Measurements from ENCODE around the gene CXCL17.
"Not testable (repeated sequence)": the region's sequence is repeated elsewhere in the genome, so short reads cannot be mapped to it uniquely, and the experiment has no call there.

The CXCL17 gene

DNA sequence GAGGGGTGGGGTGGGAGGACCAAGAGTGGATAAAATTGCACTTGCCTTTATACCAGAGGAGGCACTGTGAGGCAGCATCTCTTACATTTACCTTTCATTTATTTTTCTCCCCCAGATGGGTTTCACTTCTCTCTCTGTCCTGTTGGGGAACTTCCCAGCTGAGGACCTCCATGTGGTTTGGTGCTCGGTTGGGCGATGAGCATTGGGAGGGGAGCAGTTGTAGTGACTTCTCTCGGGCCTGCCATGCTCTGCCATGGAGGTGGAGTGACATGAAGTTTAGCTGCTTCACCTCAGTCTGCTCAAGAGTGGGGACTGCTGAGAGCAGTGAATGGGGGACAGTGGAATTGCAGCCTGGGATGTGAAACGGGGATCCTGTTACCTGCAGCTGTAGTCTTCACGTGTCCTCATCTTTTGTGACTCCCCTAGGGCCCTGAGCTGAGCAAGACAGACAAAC is 23.1 kb upstream of the CXCL17 start:
- DNase-seq = no peak

DNA sequence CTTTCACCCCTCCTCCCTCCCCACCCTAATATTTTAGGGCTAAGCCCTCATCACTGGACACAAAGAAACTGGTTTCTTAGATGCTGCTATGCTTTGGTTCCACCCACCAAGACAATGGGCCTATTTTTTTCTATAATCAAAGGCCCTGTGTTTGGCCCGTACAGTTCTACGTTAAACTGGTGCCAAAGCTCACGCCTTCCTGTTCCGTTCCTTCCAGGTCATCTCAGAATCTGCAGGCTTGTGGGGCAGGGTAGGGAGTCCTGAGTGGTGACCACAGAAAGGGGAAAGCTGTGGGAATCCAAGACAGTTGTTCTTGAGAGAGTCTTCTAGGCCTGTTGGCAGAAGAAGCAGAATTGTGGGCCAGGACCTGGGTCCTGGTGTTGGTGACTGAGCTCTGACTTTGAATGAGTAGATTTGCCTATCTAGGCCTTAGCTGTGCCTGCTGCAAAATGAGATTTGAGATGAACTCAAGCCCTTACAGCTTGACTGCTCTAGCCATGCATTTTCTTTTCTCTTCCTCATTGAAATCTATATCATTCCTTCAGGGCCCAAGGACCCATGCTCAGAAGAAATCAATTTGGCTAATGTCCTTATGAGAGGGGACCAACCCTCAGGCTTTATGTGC is 19.1 kb upstream of the CXCL17 start:
- no peak for DNase-seq

DNA sequence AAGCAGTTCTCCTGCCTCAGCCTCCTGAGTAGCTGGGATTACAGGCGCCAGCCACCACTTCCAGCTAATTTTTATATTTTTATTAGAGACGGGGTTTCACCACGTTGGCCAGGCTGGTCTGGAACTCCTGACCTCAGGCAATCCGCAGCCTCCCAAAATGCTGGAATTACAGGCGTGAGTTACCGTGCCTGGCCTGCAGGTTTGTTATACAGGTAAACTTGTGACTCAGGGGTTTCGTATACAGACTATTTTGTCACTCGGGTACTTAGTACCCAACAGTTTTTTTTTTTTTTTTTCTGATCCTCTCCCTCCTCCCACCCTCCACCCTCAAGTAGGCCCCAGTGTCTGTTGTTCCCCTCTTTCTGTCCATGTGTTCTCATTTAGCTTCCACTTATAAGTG is 18.5 kb upstream of the CXCL17 start:
- not testable (repeated sequence) for DNase-seq

DNA sequence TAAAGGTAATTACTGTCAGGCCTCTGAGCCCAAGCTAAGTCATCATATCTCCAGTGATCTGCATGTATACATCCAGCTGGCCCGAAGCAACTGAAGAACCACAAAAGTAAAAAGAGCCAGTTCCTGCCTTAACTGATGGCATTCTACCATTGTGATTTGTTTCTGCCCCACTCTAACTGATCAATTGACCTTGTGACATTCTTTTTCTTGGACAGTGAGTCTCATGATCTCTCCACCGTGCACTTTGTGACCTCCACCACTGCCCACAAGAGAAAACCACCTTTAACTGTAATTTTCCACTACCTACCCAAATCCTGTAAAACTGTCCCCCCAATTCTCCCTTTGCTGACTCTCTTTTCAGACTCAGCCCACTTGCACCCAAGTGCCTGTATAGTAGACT is 17.2 kb upstream of the CXCL17 start:
- DNase-seq = no peak

DNA sequence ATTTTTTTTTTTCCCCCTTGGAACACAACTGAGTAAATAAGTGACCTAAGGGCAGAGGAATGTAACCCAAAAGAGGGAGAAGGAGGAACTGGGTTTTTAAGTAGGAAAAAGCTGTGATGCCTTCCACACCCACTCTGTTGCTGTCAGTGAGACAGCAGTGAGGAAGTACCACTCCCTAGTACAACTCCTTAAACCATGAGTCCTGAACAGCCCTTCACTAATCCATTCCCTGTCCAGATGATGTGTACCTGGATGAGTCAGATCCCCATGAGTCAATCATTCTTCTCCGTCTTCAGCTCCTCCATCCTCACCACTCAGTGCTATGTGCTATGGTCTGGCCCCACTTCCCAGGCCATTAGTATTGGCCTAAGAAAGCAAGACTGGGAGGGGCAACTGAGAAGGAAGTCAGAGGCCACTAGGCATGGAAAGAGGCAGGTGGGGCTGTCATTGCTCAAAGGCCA is 12.9 kb upstream of the CXCL17 start:
- DNase-seq = no peak

DNA sequence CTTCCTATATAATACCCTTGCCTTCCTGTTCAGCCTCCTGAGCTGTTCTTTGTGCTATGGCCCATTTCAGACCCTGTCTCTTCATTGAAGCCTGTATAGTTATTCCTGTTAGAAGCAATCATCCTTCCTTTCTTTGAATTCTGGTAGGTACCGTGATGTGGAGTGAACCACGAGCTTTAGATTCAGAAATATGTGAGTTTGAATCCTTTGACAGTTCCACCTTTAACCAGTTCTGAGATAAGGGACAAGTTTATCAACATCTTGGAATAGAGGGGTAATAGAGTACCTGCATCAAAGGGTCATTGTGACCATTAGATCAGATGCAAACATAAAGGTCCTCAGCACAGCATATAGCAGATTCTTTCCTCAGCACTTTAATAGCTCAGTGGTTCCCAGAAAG is 12.3 kb upstream of the CXCL17 start:
- DNase-seq = no peak

DNA sequence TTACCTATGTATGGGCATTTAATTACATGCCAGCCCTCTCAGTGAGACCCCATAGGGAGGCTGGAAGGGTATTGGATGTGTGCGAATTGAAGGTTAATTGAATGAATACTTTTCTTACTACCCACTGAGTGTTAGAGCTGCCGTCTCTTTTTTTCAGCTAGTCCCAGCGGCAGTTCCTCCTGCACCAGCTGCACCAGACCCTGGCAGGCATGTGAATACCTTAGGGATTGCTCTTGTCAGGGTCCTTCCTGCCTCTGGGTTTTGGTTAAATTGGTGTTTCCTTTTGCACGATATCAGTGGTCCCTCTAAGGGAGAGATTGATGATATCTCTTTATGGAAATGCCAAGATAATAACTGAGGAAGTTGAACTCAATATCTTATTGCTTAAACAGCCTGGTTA is 9.8 kb upstream of the CXCL17 start:
- no peak for DNase-seq

DNA sequence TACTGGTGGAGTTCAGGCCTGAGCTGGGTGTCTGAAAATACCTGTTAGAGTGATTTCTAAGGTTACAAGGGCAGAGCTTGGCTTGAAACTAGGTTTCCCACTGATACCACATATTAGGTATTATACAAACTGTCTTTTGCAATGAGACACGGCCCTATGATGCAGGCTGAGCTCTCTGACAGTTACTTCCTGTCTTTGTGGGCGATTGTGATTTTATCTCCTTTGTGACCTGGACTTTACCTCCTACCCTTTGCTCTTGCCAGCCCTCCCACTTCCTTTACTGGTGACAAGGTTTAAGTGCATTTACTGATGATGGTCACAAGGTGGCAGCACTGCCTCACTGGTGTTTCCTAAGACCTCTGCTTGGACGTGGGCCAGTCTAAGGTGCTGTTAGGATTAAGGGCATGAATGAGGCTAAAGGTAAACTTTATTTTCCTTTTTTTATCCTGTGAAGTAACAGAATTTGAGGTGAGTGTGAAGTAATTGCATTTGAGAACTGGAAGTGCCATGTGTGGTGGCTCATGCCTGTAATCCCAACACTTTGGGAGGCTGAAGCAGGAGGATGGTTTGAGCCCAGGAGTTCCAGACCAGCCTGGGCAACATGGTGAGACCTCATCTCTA is 7.7 kb upstream of the CXCL17 start:
- DNase-seq = peak; percentile 93

DNA sequence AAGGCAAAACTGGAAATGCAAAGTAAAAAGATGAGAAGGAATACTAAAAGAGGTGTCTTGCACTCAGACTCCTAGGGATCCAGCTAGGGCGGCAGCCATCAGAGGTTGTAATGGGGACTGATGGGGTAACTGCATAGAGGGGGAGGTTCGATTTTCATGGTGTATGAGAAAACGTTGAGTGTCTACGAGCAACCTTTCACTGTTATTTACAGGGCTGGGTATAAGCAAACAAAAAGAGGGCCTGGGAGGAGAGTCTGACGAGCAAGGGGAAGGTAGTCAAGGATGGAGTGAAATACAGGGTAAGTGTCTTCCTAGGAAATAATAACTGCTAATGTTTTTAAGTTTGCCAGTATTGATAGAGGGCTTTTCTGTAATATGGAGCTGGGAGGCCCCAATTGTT is 5.6 kb upstream of the CXCL17 start:
- DNase-seq = not testable (repeated sequence)

DNA sequence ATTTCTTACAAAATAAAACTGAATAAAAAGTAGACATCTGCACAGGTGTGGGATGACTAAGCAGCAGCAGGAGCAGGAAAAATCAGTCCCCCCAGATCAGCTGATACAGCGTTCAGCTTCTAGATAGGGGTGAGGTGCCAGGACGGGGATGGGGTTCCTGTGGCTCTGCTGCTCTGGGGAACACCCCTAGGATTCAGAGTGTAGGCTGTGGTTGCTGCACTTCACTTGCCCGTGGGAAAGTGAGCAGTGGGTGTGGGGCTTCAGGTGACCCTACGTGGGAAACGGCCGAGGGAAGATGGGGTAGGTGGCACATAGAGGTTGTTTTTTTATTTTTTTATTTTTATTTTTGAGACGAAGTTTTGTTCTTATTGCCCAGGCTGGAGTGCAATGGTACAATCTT is 3.2 kb upstream of the CXCL17 start:
- DNase-seq = no peak

DNA sequence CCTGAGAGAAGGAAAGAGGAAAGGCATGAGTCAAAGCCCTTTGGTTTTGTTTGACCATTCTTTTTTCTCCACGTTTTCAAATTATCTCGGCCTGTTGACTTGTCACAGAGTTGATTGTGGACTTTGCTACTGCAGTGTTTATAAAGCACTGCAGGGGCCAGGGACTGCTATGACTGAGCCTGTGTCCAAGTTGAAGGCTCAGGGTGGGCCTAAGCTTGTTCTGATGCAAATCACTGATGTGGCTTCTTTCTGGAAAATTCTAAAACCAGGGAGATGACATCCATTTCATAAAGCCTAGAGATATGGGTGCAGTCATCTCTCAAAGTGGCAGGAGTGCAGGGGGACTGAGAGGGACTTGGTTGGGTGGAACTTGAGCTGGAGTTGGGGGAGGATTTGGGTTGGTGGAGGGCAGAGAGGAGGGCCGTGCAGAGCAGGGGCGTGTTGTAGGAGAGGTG is 1.2 kb upstream of the CXCL17 start:
- no peak for DNase-seq

DNA sequence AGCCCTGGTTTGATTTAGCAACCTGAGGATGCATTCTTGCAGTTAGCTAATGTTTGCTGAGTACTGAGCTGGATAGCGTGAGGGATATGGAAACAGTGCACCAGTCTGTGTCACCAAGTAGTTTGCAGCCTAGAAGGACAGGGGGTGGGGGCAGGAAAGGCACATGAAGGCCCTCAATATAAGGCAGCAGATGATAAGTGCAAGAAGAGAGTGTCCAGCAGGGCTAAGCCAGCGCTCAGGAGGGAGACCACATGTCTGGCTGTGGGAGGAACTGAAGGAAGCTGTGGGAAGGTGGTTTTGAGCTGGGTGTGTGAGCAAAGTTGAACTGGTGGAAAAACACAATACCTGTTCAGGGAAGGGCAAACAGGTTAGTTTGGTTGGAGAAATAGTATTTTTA is 1.7 kb downstream of the CXCL17 start:
- peak; percentile 39 for DNase-seq

DNA sequence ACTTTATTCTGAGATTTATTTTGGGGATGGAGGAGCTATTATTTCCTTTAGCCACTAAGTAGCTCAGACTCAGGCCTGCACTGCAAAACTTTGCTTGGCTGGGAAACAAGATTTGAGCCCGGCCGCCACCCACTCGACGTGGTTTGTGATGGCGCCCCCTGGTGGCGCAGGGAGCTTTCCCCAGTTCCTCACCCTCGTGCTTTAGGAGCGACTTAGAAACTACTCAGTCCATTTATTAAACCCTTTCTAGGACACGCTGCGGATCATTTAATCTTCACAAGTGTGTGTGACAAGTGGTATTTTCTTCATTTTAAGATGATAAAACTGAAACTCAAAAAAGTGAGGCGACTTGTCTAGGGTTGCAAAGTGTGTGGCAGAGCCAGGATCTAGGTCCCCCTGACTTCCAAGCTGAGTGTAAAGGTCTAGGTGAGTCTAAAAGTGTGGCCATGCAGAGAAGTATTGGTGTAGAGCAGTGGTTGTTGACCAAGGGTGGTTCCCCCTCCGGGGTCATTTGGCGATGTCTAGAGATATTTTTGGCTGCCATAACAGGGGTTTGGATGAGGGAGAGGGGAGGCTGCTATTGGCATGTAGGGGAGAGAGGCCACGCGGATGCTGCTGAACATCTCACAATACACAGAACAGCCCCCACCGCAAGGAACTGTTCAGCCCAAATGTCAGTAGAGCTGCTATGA is 2.2 kb downstream of the CXCL17 start:
- DNase-seq = peak; percentile 69

DNA sequence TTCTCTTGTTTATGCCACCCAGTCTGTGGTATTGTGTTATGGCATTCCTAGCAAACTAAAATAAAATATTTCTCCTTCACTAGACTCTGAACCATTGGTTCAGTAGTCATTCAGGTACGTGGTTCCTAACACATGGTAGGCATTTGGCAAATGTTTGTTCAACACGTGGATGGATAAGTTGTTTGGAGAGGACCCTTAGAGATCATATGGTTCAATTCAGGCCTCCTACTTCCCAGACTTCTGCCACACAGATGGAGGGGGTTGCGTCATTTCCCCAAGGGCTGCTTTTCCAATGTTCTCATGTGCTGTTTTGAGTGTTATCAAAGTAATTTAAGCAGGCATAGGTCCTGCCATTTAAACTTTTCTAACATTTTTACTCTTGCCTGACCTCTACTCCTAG is 6.7 kb downstream of the CXCL17 start:
- no peak for DNase-seq

DNA sequence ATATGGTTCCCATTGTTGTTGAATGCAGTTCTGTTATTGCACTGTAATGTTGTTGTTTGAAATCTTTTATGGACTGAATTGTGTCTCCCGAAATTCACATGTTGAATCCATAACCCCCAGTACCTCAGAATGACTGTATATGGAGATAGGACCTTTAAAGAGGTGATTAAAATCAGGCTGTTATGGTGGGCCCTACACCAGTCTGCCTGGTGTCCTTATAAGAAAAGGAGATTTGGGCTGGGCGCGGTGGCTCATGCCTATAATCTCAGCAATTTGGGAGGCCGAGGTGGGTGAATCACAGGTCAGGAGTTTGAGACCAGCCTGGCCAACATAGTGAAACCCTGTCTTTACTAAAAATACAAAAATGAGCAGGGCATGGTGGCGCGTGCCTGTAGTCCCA is 7.4 kb downstream of the CXCL17 start:
- DNase-seq = no peak

DNA sequence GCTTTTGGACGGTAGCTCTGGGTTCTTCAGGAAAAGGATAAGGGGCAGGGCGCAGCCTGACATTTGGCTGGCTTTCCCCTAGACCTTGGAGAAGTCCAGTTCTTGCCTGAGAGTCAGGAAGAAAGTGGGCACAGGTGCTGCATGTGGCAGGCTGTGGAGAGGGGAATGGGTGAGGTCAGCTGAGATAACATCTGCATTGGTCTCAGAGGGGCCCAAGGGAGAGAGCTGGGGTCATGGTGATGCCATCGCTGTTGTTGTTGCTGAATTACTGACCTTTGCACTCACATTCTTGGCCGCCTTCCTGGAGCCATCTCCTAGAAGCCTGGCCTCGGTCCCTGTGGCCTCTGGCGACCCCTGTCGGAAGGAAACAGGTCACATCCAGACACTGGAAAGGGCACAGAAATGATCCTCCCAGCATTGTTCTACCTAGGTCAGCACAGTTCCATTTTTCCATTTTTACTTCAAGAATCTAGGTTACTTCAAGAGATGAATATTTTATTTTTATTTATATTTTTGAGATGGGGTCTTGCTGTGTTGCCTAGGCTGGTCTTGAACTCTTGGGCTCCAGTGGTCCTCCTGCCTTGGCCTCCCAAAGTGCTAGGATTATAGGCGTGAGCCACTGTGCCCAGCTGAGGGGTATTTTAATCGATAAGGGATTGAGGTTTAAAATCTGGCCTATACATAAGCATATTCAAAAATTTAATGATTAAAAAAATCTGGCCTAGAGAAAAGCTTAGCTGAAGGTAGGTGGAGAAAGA is 9.1 kb downstream of the CXCL17 start:
- DNase-seq = peak; percentile 58

DNA sequence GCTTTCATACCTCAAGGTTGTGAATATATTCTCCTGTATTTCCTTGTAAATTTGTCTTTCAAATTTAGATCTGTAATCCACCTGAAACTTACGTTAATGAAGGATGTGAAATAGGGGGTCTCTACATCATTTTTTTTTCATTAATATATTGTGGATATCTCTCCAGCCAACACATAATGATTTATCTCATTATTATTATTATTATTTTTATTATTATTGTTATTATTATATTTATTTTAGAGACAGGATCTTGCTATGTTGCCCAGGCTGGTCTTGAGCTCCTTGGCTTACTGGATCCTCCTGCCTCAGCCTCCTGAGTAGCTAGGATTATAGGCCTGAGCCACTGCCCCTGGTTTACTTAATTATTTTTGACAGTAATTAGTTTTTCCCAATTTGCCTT is 11.3 kb downstream of the CXCL17 start:
- no peak for DNase-seq

DNA sequence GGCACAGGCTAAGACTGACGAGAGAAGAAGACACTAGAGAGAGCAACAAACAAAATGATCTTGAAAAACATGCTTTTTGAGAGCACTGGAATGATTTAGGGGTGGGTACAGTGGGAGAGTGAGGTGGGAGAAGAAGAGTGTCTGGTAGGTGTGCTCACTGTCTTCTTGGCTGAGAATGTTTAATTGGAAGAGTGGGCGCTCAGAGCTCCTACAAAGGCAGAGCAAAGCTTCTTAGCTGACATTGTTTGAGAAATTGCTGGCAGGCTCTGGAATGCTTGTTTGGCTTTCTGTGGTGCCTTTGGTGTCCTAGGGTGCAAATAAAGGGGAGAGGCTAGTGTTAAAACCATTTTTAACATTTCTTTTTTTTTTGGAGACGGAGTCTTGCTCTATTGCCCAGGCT is 14.1 kb downstream of the CXCL17 start:
- no peak for DNase-seq

DNA sequence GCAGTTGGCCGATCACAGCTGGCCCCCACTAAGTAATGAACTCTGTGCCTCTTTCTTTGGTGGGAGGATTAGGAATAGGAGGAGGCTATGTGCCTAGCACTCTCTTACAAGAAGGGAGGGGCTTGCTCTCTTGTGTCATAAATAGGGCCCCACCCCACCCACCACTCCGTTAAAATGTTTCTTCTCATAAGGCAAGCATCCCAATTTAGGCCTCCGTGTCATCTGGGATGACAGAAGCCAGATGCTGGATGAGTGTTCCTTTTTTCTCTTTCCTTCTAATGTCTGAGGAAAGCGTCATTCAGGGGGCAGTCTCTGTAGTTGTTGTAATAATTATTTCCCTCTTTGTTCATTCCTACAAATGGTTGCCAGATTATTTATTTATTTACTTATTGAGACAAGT is 15.4 kb downstream of the CXCL17 start, which contains the start of gene LIPE:
Gene LIPE, minus strand, starts transcription at position 76 of the 400 bp plus-strand sequence. CDS start 239 bp downstream, outside the sequence.
- DNase-seq = no peak

DNA sequence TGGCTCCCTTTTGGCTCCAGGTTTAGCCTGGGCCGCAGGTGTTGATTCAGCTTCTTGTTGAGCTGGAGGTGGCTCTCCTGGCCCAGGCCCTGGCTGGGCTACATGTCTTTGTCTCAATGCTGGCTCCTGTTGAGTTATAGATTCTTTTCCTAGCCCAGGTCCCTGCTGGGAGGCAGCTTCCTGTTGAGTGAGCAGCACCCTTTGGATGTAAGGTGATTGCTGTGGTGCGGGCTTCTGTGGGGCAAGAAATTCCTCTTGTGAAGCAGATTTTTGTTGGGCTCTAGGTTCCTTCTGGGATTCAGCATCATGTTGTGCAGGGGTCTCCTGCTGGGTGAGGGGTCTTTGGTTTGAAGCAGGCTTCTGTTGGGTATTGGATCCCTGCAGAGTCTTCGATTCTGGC is 16.1 kb downstream of the CXCL17 start:
- no peak for DNase-seq

DNA sequence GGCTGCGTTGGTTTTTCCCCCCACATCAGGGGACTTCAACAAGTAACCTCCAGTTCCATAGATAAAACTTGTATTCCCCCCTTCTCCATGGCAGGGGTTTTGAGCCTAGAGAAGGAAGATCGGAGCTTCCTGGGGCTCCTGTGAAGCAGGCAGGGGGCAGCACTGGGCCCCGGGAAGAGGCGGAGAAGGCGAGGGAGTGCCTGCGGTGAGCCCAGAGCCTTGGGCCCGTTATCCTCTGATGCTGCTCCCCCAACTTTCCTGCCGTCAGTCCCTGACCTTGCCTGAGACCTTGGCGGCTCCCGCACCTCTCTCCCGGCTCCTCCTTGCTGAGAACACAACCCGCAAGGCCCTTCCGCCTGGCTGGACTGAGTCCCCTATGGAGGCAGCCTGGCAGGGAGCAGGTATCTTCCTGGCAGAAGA is 18.0 kb downstream of the CXCL17 start:
- DNase-seq = no peak

DNA sequence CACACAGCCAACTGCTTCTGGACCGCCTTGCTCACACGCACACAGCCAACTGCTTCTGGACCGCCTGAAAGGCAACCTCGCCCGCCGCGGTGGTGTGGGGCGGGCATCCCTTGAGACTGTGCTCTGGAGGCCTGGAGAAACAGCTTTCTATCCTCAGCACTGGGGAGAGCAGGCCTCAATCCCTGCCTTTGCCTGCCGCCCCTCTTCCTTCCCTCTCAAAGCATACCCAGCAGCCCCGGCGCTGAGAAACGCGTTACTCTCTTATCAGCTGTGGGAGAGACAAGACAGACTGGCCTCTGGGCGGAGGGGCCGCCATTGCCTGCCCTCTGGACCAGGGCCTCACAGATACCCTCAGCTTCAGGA is 18.4 kb downstream of the CXCL17 start:
- DNase-seq = no peak

Measured in central memory CD4-positive, alpha-beta T cell (primary cell).